Loucy (cell line): Measurements from ENCODE around the gene SRPK3.

Experiments used
- H2AFZ ChIP-seq: fragments of 200-600 bp; sonication (generic); 2 replicates; pipeline ENCODE4 v1.6.0; 2016; ENCODE audit warnings: antibody characterized with exemption, mild to moderate bottlenecking, low read length, moderate library complexity
- H3F3A ChIP-seq: fragments of 200-600 bp; 2 replicates; pipeline ENCODE4 v1.6.0; 2016; ENCODE audit warnings: antibody characterized with exemption, low read depth, mild to moderate bottlenecking
- H3K27me3 ChIP-seq: fragments of 200-600 bp; sonication (generic); 2 replicates; pipeline ENCODE4 v1.6.1; 2014; ENCODE audit warnings: low read length, mild to moderate bottlenecking; ENCODE audit not compliant: insufficient read depth, poor library complexity, severe bottlenecking
- H3K36me3 ChIP-seq: fragments of 200-600 bp; sonication (generic); 2 replicates; pipeline ENCODE4 v1.6.1; 2016; ENCODE audit warnings: low read length; ENCODE audit not compliant: insufficient read depth
- H3K4me1 ChIP-seq: fragments of 200-600 bp; sonication (generic); 2 replicates; pipeline ENCODE4 v1.5.1; 2014; ENCODE audit warnings: low read length, mild to moderate bottlenecking; ENCODE audit not compliant: insufficient read depth, poor library complexity, severe bottlenecking
- H3K4me2 ChIP-seq: fragments of 200-600 bp; sonication (generic); 2 replicates; pipeline ENCODE4 v1.6.0; 2014; ENCODE audit warnings: antibody characterized with exemption, low read length, low read depth, mild to moderate bottlenecking; ENCODE audit not compliant: poor library complexity, severe bottlenecking
- H3K4me3 ChIP-seq: fragments of 200-600 bp; sonication (generic); 2 replicates; pipeline ENCODE4 v1.5.1; 2014; ENCODE audit warnings: low read length, mild to moderate bottlenecking, mixed read lengths; ENCODE audit not compliant: poor library complexity, severe bottlenecking
- H3K79me2 ChIP-seq: fragments of 200-600 bp; sonication (generic); 2 replicates; pipeline ENCODE4 v1.6.1; 2014; ENCODE audit warnings: low read length; ENCODE audit not compliant: insufficient read depth
- H3K9ac ChIP-seq: fragments of 200-600 bp; sonication (generic); 2 replicates; pipeline ENCODE4 v1.6.0; 2014; ENCODE audit warnings: mild to moderate bottlenecking, low read depth, low read length, moderate library complexity; ENCODE audit not compliant: poor library complexity, severe bottlenecking
- H3K9me2 ChIP-seq: fragments of 200-600 bp; sonication (generic); replicated peaks from 2 replicates; pipeline ENCODE4 v1.6.1; 2016; ENCODE audit warnings: low read depth, low read length, mixed read lengths
- H3K9me3 ChIP-seq: fragments of 200-600 bp; sonication (generic); 2 replicates; pipeline ENCODE4 v1.6.1; 2014; ENCODE audit warnings: mild to moderate bottlenecking, antibody characterized with exemption, low read length, low read depth; ENCODE audit not compliant: insufficient read depth
- H4K20me1 ChIP-seq: fragments of 200-600 bp; sonication (generic); 2 replicates; pipeline ENCODE4 v1.6.0; 2014; ENCODE audit warnings: antibody characterized with exemption, low read length, mild to moderate bottlenecking; ENCODE audit not compliant: insufficient read depth, poor library complexity, severe bottlenecking
- EZH2phosphoT487 ChIP-seq: fragments of 200-600 bp; IDR thresholded peaks from 2 replicates; pipeline ENCODE4 v1.6.1; 2018; ENCODE audit warnings: antibody characterized with exemption, mild to moderate bottlenecking, moderate library complexity, borderline replicate concordance
- TF ChIP-seq, protein P1 (sequence below): fragments of 200-600 bp; sonication (generic); conservative IDR thresholded peaks from 2 replicates; pipeline ENCODE4 v1.5.1; 2014; ENCODE audit warnings: mild to moderate bottlenecking, antibody characterized with exemption, low read length

The SRPK3 gene

DNA sequence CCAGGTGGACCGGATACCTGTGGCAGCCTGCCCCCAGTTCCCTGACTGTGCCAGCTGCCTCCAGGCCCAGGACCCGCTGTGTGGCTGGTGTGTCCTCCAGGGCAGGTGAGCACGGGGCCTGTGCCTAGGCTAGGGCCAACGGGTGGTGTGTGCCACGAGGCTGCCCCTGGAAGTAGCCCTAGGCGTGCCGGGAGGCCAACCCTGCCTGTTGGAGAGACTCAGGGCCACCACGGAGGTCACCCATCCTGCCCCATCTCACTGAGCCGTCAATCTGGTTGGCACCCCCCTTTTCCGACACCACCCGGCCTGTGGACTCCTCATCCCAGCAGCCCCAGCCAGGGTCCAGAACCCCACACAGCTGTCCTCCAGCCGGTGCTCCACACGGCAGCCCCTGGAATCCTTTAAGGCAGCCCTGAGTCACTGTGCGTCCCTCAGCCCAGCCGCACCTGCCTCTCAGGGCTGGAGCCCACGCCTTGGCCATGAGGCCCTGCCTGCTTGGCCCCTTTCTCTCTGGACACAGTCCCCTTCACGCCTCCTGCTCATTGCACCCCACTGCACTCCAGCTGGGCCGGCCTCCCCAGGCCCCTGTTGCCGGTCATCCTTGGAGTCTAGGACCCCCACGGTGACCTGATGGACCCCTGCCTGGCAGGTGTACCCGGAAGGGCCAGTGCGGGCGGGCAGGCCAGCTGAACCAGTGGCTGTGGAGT, 11.5 kb upstream of the SRPK3 start:
- H3K4me1 ChIP-seq, result peaks cover 4% of the 10 kb centered on the region

DNA sequence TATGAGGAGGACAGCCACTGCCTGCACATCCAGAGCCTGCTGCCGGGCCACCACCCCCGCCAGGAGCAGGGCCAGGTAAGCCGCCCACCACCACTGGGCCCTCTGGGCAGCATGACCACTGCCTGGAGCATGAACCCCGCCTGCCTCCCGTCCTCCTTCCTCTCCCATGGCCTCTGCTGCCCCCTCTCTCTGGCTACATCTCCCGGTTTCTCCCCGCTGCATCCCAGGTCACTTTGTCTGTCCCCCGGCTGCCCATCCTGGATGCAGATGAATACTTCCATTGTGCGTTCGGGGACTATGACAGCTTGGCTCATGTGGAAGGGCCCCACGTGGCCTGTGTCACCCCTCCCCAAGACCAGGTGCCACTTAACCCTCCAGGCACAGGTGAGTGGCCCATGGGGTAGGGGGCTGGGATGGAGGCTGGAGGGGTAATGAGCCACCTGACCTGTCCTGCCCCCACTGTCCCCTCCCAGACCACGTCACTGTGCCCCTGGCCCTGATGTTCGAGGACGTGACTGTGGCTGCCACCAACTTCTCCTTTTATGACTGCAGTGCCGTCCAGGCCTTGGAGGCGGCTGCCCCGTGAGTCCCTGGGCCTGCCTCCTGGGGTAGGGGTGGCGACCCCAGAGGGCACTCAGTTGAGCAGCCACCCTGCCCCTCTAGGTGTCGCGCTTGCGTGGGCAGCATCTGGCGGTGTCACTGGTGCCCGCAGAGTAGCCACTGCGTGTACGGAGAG, 10.8 kb upstream of the SRPK3 start:
- H4K20me1 ChIP-seq, result no peaks in the 10 kb centered on the region
- H3K27me3 ChIP-seq, result no peaks in the 10 kb centered on the region
- H3K9me3 ChIP-seq, result no peaks in the 10 kb centered on the region
- no peaks in the 10 kb centered on the region for H3K9me2 ChIP-seq
- no peak overlapping the region for H3K4me2 ChIP-seq
- no peak overlapping the region for H3K4me3 ChIP-seq
- no peak for TF ChIP-seq EZH2phosphoT487
- TF ChIP-seq, protein P1, sequence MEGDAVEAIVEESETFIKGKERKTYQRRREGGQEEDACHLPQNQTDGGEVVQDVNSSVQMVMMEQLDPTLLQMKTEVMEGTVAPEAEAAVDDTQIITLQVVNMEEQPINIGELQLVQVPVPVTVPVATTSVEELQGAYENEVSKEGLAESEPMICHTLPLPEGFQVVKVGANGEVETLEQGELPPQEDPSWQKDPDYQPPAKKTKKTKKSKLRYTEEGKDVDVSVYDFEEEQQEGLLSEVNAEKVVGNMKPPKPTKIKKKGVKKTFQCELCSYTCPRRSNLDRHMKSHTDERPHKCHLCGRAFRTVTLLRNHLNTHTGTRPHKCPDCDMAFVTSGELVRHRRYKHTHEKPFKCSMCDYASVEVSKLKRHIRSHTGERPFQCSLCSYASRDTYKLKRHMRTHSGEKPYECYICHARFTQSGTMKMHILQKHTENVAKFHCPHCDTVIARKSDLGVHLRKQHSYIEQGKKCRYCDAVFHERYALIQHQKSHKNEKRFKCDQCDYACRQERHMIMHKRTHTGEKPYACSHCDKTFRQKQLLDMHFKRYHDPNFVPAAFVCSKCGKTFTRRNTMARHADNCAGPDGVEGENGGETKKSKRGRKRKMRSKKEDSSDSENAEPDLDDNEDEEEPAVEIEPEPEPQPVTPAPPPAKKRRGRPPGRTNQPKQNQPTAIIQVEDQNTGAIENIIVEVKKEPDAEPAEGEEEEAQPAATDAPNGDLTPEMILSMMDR, result no peak
- H3K9ac ChIP-seq, result no peak overlapping the region
- no peaks in the 10 kb centered on the region for H3K79me2 ChIP-seq
- H3F3A ChIP-seq, result no peaks in the 10 kb centered on the region
- no peaks in the 10 kb centered on the region for H3K36me3 ChIP-seq
- H2AFZ ChIP-seq, result no peak overlapping the region
- H3K4me1 ChIP-seq, result peaks cover 4% of the 10 kb centered on the region

More for the DNA sequence above, 11.5 kb upstream of the SRPK3 start:
- H3K9me3 ChIP-seq, result no peaks in the 10 kb centered on the region
- H3K27me3 ChIP-seq, result no peaks in the 10 kb centered on the region
- no peaks in the 10 kb centered on the region for H4K20me1 ChIP-seq
- TF ChIP-seq, protein P1, result no peak
- no peak for TF ChIP-seq EZH2phosphoT487
- H3K79me2 ChIP-seq, result no peaks in the 10 kb centered on the region
- no peak overlapping the region for H2AFZ ChIP-seq
- H3K36me3 ChIP-seq, result no peaks in the 10 kb centered on the region
- H3F3A ChIP-seq, result no peaks in the 10 kb centered on the region
- H3K4me2 ChIP-seq, result no peak overlapping the region
- no peak overlapping the region for H3K4me3 ChIP-seq
- no peaks in the 10 kb centered on the region for H3K9me2 ChIP-seq
- no peak overlapping the region for H3K9ac ChIP-seq

DNA sequence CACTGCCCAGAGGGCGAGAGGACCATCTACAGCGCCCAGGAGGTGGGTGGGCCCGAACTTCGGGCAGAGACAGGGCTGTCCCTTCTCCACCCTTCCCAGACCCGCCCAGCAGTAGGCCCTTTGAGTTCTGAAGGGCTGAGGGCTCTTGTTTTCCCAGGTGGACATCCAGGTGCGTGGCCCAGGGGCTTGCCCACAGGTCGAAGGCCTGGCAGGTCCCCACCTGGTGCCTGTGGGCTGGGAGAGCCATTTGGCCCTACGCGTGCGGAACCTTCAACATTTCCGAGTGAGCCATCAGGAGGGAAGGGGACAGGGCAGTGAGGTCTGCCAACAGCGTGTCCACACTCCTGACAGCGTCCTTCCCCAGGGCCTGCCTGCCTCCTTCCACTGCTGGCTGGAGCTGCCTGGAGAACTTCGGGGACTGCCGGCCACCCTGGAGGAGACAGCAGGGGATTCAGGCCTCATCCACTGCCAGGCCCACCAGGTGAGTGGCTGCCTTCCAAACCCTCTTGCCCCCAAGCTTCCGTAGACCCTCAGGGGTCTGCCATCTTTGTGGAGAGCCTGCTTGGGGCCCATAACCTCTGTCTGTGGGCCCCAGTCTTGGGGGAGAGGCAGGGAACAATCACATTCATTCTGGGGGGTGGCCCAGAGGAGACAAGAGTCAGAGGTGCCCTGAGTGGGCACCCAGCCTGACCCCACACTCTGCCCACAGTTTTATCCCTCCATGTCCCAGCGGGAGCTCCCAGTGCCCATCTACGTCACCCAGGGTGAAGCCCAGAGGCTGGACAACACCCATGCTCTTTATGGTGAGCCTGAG, 10.0 kb upstream of the SRPK3 start:
- no peaks in the 10 kb centered on the region for H3K9me3 ChIP-seq
- no peak overlapping the region for H3K4me2 ChIP-seq
- H3K4me1 ChIP-seq, result peaks cover 4% of the 10 kb centered on the region
- H3K79me2 ChIP-seq, result no peaks in the 10 kb centered on the region
- H3K9me2 ChIP-seq, result no peaks in the 10 kb centered on the region
- H3K27me3 ChIP-seq, result no peaks in the 10 kb centered on the region
- no peak overlapping the region for H3K9ac ChIP-seq
- no peak overlapping the region for H2AFZ ChIP-seq
- H3K36me3 ChIP-seq, result no peaks in the 10 kb centered on the region
- H3K4me3 ChIP-seq, result no peak overlapping the region
- TF ChIP-seq, protein P1, result no peak
- no peak for TF ChIP-seq EZH2phosphoT487
- no peaks in the 10 kb centered on the region for H3F3A ChIP-seq
- H4K20me1 ChIP-seq, result no peaks in the 10 kb centered on the region
